Neural cell (in vitro differentiated cells): Measurements from ENCODE around the gene RBMS3. TPM values are rescaled to one million over a fixed set of nuclear protein-coding genes. Genes with fewer than 3 reads are reported as not detected.

Experiments used
- H2AFZ ChIP-seq: fragments of 200-600, 300-800 bp; sonication (generic), shearing (Covaris generic); 2 replicates; pipeline ENCODE4 v1.6.0; 2014; ENCODE audit warnings: low read depth, mild to moderate bottlenecking, antibody characterized with exemption, low read length, moderate library complexity
- H3F3A ChIP-seq: fragments of 200-600 bp; shearing (Covaris generic); 2 replicates; pipeline ENCODE4 v1.6.1; 2016; ENCODE audit warnings: mild to moderate bottlenecking, moderate library complexity, mixed read lengths, antibody characterized with exemption, low read length; ENCODE audit not compliant: insufficient read depth, poor library complexity, severe bottlenecking
- H3K27ac ChIP-seq: fragments of 200-600, 300-800 bp; sonication (generic), shearing (Covaris generic); 2 replicates; pipeline ENCODE4 v1.5.1; 2014; ENCODE audit warnings: mild to moderate bottlenecking, low read length, moderate library complexity
- H3K27me3 ChIP-seq: fragments of 300-800, 200-600 bp; sonication (generic), shearing (Covaris generic); 2 replicates; pipeline ENCODE4 v1.6.0; 2014; ENCODE audit warnings: mild to moderate bottlenecking, low read depth, low read length, moderate library complexity; ENCODE audit not compliant: insufficient read depth
- H3K36me3 ChIP-seq: fragments of 300-800, 200-600 bp; sonication (generic), shearing (Covaris generic); 2 replicates; pipeline ENCODE4 v1.5.1; 2014; ENCODE audit warnings: mild to moderate bottlenecking, antibody characterized with exemption, low read length, moderate library complexity; ENCODE audit not compliant: insufficient read depth
- H3K4me2 ChIP-seq: fragments of 300-800, 200-600 bp; sonication (generic), shearing (Covaris generic); 2 replicates; pipeline ENCODE4 v1.6.0; 2014; ENCODE audit warnings: mild to moderate bottlenecking, low read length
- H3K4me3 ChIP-seq: fragments of 300-800, 200-600 bp; sonication (generic), shearing (Covaris generic); 2 replicates; pipeline ENCODE4 v1.5.1; 2014; ENCODE audit warnings: mild to moderate bottlenecking, low read length, moderate library complexity
- H3K79me2 ChIP-seq: fragments of 200-600 bp; shearing (Covaris generic); replicated peaks from 2 replicates; pipeline ENCODE4 v1.6.0; 2014; ENCODE audit warnings: mild to moderate bottlenecking, low read length, moderate library complexity; ENCODE audit not compliant: insufficient read depth
- H3K9ac ChIP-seq: fragments of 300-800, 200-600 bp; sonication (generic), shearing (Covaris generic); 2 replicates; pipeline ENCODE4 v1.6.1; 2016; ENCODE audit warnings: mild to moderate bottlenecking, low read length, mixed read lengths
- H3K9me2 ChIP-seq: fragments of 200-600 bp; shearing (Covaris generic); 2 replicates; pipeline ENCODE4 v1.6.1; 2016; ENCODE audit warnings: mild to moderate bottlenecking, low read length, mixed read lengths; ENCODE audit not compliant: insufficient read depth
- H3K9me3 ChIP-seq: fragments of 200-600, 300-800 bp; sonication (generic), shearing (Covaris generic); 2 replicates; pipeline ENCODE4 v1.6.1; 2016; ENCODE audit warnings: mild to moderate bottlenecking, mixed run types, low read length, moderate library complexity, mixed read lengths
- H4K20me1 ChIP-seq: fragments of 200-600 bp; shearing (Covaris generic); 2 replicates; pipeline ENCODE4 v1.6.1; 2016; ENCODE audit warnings: mild to moderate bottlenecking, mixed run types; ENCODE audit not compliant: insufficient read depth
- EP300 ChIP-seq: fragments of 450-650 bp; conservative IDR thresholded peaks from 2 replicates; pipeline ENCODE4 v1.6.1; 2014; ENCODE audit warnings: antibody characterized with exemption, mild to moderate bottlenecking, moderate library complexity; ENCODE audit not compliant: poor library complexity, severe bottlenecking
- EZH2 ChIP-seq: fragments of 200-600, 300-800 bp; shearing (Covaris generic), sonication (generic); IDR thresholded peaks from 2 replicates; pipeline ENCODE4 v1.6.1; 2014; ENCODE audit warnings: antibody characterized with exemption, low read length, borderline replicate concordance, mild to moderate bottlenecking; ENCODE audit not compliant: insufficient read depth, poor library complexity, severe bottlenecking
- MXI1 ChIP-seq: fragments of 450-650 bp; conservative IDR thresholded peaks from 2 replicates; pipeline ENCODE4 v1.6.1; 2014; ENCODE audit warnings: antibody characterized with exemption, mild to moderate bottlenecking; ENCODE audit not compliant: poor library complexity, severe bottlenecking
- POLR2AphosphoS5 ChIP-seq: IDR thresholded peaks from 2 replicates; pipeline ENCODE4 v1.6.1; 2012
- RAD21 ChIP-seq: fragments of 450-650 bp; conservative IDR thresholded peaks from 2 replicates; pipeline ENCODE4 v1.6.1; 2014; ENCODE audit warnings: antibody characterized with exemption, mild to moderate bottlenecking, moderate library complexity
- SMC3 ChIP-seq: fragments of 450-650 bp; conservative IDR thresholded peaks from 2 replicates; pipeline ENCODE4 v1.6.1; 2014; ENCODE audit warnings: antibody characterized with exemption, mild to moderate bottlenecking, moderate library complexity; ENCODE audit not compliant: poor library complexity
- TAF1 ChIP-seq: IDR thresholded peaks from 2 replicates; pipeline ENCODE4 v1.6.1; 2012; ENCODE audit warnings: low read depth
- polyA plus RNA-seq: library from polyadenylated mRNA; depleted of rRNA; stranded (reverse); fragments of >200 nt; gene quantifications from 2 replicates; pipeline ENCODE4 v1.2.3, GENCODE V29; 2014
- TF ChIP-seq, protein P1 (sequence below): IDR thresholded peaks from 2 replicates; pipeline ENCODE4 v1.6.1; 2012; ENCODE audit warnings: borderline replicate concordance
- TF ChIP-seq, protein P2 (sequence below): fragments of 450-650 bp; IDR thresholded peaks from 2 replicates; pipeline ENCODE4 v1.5.1; 2014; ENCODE audit warnings: antibody characterized with exemption, mild to moderate bottlenecking, moderate library complexity; ENCODE audit not compliant: poor library complexity, severe bottlenecking

Gene RBMS3
- polyA plus RNA-seq, 1 donor from 2014 or later, result 0.53 TPM

DNA sequence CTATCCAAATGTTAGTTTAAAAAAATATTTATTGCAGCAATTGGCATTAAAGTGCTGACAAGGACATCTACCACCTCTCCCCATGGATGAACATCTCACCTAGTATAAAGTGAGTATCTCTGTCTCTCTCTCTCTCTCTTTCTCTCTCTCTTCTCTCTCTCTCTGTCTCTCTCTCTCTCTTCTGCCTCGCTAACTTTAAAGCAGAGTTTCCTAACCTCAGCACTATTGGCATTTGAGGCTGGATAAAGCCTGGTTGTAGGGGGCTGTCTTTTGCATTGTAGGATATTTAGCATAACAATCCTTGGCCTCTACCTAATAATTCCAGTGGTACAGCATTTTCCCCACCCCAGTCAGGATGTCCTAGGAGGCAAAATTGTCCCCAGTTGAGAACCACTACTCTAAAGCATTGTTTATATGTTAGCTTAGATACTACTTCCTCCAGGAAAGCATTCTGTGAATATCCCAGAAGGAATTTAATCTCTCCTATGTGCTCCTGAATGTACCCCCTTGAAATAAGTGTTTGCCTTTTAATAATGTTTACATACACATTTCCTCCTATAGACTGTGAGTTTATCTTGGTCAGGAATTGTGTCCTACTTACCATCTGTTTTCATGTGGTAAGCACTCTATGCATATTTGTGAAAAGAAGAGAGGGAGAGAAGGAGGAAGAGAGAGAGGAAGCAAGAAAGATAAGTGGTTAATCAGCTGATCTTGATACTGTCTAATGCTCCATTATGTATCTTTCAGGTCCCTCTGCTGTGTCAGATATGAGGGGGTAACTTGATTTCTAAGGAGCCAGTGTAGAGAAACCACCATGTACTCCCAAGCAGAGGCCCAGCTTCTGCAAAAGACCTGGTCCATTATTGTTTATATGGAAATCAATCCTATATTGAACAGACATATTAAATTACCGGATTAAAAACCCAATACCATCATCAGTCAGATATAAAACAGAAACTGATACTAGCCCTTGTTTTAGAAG is 346.6 kb downstream of the RBMS3 start:
- no peaks in the 10 kb centered on the region for H4K20me1 ChIP-seq
- no peaks in the 10 kb centered on the region for H3K36me3 ChIP-seq
- no peak overlapping the region for H3K4me2 ChIP-seq

DNA sequence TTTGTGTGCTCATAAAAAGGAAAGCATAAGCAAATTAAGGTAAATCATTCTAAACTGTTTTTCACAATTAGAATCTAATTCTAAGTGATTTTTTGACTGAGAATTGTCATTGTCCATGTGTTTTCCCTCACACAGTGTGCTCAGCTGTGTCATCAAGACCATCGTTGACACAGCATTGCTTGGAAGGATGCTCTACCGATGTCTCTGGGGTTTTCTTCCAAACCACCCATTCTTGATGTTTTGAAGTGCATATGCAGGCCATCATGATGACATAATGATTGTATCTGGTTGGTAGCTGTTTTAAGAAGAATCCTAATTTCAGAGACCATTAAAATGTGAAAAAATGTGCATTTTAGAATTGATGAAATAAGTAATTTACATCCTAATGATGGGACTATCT is 347.9 kb downstream of the RBMS3 start:
- H3K27me3 ChIP-seq, result no peaks in the 10 kb centered on the region
- no peaks in the 10 kb centered on the region for H3K79me2 ChIP-seq
- no peak overlapping the region for H2AFZ ChIP-seq
- H3F3A ChIP-seq, result no peaks in the 10 kb centered on the region
- H3K36me3 ChIP-seq, result no peaks in the 10 kb centered on the region
- no peak overlapping the region for H3K9ac ChIP-seq
- no peaks in the 10 kb centered on the region for H3K9me2 ChIP-seq
- H3K4me3 ChIP-seq, result no peak overlapping the region
- no peaks in the 10 kb centered on the region for H3K9me3 ChIP-seq
- no peak overlapping the region for H3K4me2 ChIP-seq
- H3K27ac ChIP-seq, result no peak overlapping the region
- H4K20me1 ChIP-seq, result no peaks in the 10 kb centered on the region
- no peak for TF ChIP-seq MXI1
- TF ChIP-seq, protein P1, sequence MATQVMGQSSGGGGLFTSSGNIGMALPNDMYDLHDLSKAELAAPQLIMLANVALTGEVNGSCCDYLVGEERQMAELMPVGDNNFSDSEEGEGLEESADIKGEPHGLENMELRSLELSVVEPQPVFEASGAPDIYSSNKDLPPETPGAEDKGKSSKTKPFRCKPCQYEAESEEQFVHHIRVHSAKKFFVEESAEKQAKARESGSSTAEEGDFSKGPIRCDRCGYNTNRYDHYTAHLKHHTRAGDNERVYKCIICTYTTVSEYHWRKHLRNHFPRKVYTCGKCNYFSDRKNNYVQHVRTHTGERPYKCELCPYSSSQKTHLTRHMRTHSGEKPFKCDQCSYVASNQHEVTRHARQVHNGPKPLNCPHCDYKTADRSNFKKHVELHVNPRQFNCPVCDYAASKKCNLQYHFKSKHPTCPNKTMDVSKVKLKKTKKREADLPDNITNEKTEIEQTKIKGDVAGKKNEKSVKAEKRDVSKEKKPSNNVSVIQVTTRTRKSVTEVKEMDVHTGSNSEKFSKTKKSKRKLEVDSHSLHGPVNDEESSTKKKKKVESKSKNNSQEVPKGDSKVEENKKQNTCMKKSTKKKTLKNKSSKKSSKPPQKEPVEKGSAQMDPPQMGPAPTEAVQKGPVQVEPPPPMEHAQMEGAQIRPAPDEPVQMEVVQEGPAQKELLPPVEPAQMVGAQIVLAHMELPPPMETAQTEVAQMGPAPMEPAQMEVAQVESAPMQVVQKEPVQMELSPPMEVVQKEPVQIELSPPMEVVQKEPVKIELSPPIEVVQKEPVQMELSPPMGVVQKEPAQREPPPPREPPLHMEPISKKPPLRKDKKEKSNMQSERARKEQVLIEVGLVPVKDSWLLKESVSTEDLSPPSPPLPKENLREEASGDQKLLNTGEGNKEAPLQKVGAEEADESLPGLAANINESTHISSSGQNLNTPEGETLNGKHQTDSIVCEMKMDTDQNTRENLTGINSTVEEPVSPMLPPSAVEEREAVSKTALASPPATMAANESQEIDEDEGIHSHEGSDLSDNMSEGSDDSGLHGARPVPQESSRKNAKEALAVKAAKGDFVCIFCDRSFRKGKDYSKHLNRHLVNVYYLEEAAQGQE, result no peak
- no peak for TF ChIP-seq RAD21
- no peak for TF ChIP-seq SMC3
- TF ChIP-seq EZH2, result no peak
- TF ChIP-seq, protein P2, sequence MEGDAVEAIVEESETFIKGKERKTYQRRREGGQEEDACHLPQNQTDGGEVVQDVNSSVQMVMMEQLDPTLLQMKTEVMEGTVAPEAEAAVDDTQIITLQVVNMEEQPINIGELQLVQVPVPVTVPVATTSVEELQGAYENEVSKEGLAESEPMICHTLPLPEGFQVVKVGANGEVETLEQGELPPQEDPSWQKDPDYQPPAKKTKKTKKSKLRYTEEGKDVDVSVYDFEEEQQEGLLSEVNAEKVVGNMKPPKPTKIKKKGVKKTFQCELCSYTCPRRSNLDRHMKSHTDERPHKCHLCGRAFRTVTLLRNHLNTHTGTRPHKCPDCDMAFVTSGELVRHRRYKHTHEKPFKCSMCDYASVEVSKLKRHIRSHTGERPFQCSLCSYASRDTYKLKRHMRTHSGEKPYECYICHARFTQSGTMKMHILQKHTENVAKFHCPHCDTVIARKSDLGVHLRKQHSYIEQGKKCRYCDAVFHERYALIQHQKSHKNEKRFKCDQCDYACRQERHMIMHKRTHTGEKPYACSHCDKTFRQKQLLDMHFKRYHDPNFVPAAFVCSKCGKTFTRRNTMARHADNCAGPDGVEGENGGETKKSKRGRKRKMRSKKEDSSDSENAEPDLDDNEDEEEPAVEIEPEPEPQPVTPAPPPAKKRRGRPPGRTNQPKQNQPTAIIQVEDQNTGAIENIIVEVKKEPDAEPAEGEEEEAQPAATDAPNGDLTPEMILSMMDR, result no peak
- no peak for TF ChIP-seq TAF1
- TF ChIP-seq POLR2AphosphoS5, result no peak

More for the DNA sequence above, 346.6 kb downstream of the RBMS3 start:
- H3K9me2 ChIP-seq, result no peaks in the 10 kb centered on the region
- H3K4me3 ChIP-seq, result no peak overlapping the region
- H3K9me3 ChIP-seq, result no peaks in the 10 kb centered on the region
- H3K27ac ChIP-seq, result no peak overlapping the region
- no peak overlapping the region for H2AFZ ChIP-seq
- H3K79me2 ChIP-seq, result no peaks in the 10 kb centered on the region
- no peaks in the 10 kb centered on the region for H3F3A ChIP-seq
- H3K27me3 ChIP-seq, result no peaks in the 10 kb centered on the region
- H3K9ac ChIP-seq, result no peak overlapping the region
- TF ChIP-seq SMC3, result no peak
- no peak for TF ChIP-seq EP300
- no peak for TF ChIP-seq MXI1
- TF ChIP-seq RAD21, result no peak
- TF ChIP-seq POLR2AphosphoS5, result no peak
- no peak for TF ChIP-seq TAF1
- TF ChIP-seq, protein P2, result no peak
- TF ChIP-seq EZH2, result no peak
- TF ChIP-seq, protein P1, result no peak
